IMR-90 (cell line): ENCODE measurements around the gene KRT28. TPM values are rescaled to one million over a fixed set of nuclear protein-coding genes. Genes with fewer than 3 reads are reported as not detected.

ENCODE experiments used
- ATAC-seq: fragments of 200-7000 bp; cut with Tn5 transposase; 2 replicates; pipeline ENCODE4 v1.9.1; 2020; ENCODE audit warnings: low read depth, mild to moderate bottlenecking, moderate library complexity
- BruUV-seq: library from RNA; stranded (reverse); fragments of 400-500 nt; replicated peaks from 2 replicates; lab custom pipeline; 2021; lab: Mats Ljungman, UMichigan
- CTCF ChIA-PET: fragments of 300-600 bp; formaldehyde crosslinking; extraction: SDS; loops from one replicate; lab custom pipeline; 2021; ENCODE audit warnings: antibody characterized with exemption; lab: Yijun Ruan, JAX
- POLR2A ChIA-PET: fragments of 300-600 bp; sonication (Branson Sonifier 250); formaldehyde crosslinking; loops from one replicate; lab custom pipeline; 2022; ENCODE audit warnings: antibody characterized with exemption; ENCODE audit not compliant: unreplicated experiment; lab: Charles Lee
- DNase-seq: peaks from one replicate; pipeline ENCODE4 v3.0.0; 2013
- H2AFZ ChIP-seq: replicated peaks from 2 replicates; pipeline ENCODE3; 2013; ENCODE audit warnings: low read length, mild to moderate bottlenecking; ENCODE audit not compliant: poor library complexity
- H2AK5ac ChIP-seq: 2 replicates; pipeline ENCODE4 v1.6.1; 2013; ENCODE audit warnings: low read depth, low read length, inconsistent platforms
- H2AK9ac ChIP-seq: replicated peaks from 2 replicates; pipeline ENCODE3; 2013; ENCODE audit warnings: mild to moderate bottlenecking, low read depth, low read length, moderate library complexity; ENCODE audit not compliant: poor library complexity
- H2BK120ac ChIP-seq: 2 replicates; pipeline ENCODE4 v1.6.1; 2013; ENCODE audit warnings: low read depth, low read length, inconsistent platforms
- H2BK15ac ChIP-seq: 3 replicates; pipeline ENCODE4 v1.6.1; 2013; ENCODE audit warnings: low read depth, low read length, inconsistent platforms
- H2BK20ac ChIP-seq: 2 replicates; pipeline ENCODE4 v1.6.1; 2013; ENCODE audit warnings: low read depth, mild to moderate bottlenecking, inconsistent platforms, low read length, moderate library complexity
- H2BK5ac ChIP-seq: 2 replicates; pipeline ENCODE4 v1.6.1; 2013; ENCODE audit warnings: mild to moderate bottlenecking, low read depth, low read length, inconsistent platforms; ENCODE audit not compliant: poor library complexity, severe bottlenecking
- H3K14ac ChIP-seq: replicated peaks from 2 replicates; pipeline ENCODE4 v1.6.1; 2013; ENCODE audit warnings: low read depth, low read length, inconsistent platforms
- H3K18ac ChIP-seq: 2 replicates; pipeline ENCODE4 v1.6.1; 2013; ENCODE audit warnings: low read depth, low read length, control low read depth
- H3K23ac ChIP-seq: 2 replicates; pipeline ENCODE4 v1.6.1; 2013; ENCODE audit warnings: low read depth, low read length, inconsistent platforms
- H3K27ac ChIP-seq: 2 replicates; pipeline ENCODE4 v1.5.1; 2013; ENCODE audit warnings: mild to moderate bottlenecking, control low read depth, low read length; ENCODE audit not compliant: insufficient read depth
- H3K27me3 ChIP-seq: 2 replicates; pipeline ENCODE4 v1.6.1; 2013; ENCODE audit warnings: low read length; ENCODE audit not compliant: control insufficient read depth, insufficient read depth
- H3K36me3 ChIP-seq: 2 replicates; pipeline ENCODE4 v1.6.1; 2013; ENCODE audit warnings: low read length, mixed read lengths; ENCODE audit not compliant: control insufficient read depth, insufficient read depth
- H3K4ac ChIP-seq: 2 replicates; pipeline ENCODE4 v1.6.1; 2013; ENCODE audit warnings: low read depth, low read length, inconsistent platforms
- H3K4me1 ChIP-seq: 2 replicates; pipeline ENCODE4 v1.6.1; 2013; ENCODE audit warnings: low read length, mixed read lengths; ENCODE audit not compliant: control insufficient read depth, insufficient read depth
- H3K4me2 ChIP-seq: 2 replicates; pipeline ENCODE4 v1.6.1; 2013; ENCODE audit warnings: low read depth, mild to moderate bottlenecking, control low read depth, low read length, moderate library complexity
- H3K4me3 ChIP-seq: 2 replicates; pipeline ENCODE4 v1.5.1; 2013; ENCODE audit warnings: low read depth, mild to moderate bottlenecking, control low read depth, low read length, moderate library complexity; ENCODE audit not compliant: insufficient read depth
- H3K56ac ChIP-seq: 2 replicates; pipeline ENCODE4 v1.6.1; 2013; ENCODE audit warnings: low read length, inconsistent platforms; ENCODE audit not compliant: insufficient read depth; ENCODE audit errors: extremely low read depth
- H3K79me1 ChIP-seq, 2 experiments: 2 replicates each; pipeline ENCODE4 v1.6.1; 2013; ENCODE audit warnings: low read length in 2 of 2, inconsistent platforms in 1 of 2, low read depth in 1 of 2
- H3K9ac ChIP-seq: 2 replicates; pipeline ENCODE4 v1.6.1; 2013; ENCODE audit warnings: low read depth, low read length, control low read depth
- H3K9me1 ChIP-seq: 2 replicates; pipeline ENCODE4 v1.6.1; 2013; ENCODE audit warnings: low read length, inconsistent platforms; ENCODE audit not compliant: insufficient read depth
- H3K9me3 ChIP-seq: 2 replicates; pipeline ENCODE4 v1.6.1; 2013; ENCODE audit warnings: low read length; ENCODE audit not compliant: control insufficient read depth, insufficient read depth
- H4K20me1 ChIP-seq: 2 replicates; pipeline ENCODE4 v1.6.1; 2013; ENCODE audit warnings: low read length, inconsistent platforms; ENCODE audit not compliant: insufficient read depth
- H4K5ac ChIP-seq: 2 replicates; pipeline ENCODE4 v1.6.1; 2013; ENCODE audit warnings: mild to moderate bottlenecking, low read depth, low read length, control low read depth
- H4K8ac ChIP-seq, 2 experiments: 2 replicates each; pipeline ENCODE4 v1.6.1; 2013; ENCODE audit warnings: low read depth in 2 of 2, low read length in 2 of 2, control low read depth in 1 of 2, inconsistent platforms in 1 of 2
- H4K91ac ChIP-seq: 2 replicates; pipeline ENCODE4 v1.6.1; 2013; ENCODE audit warnings: low read depth, low read length, inconsistent platforms; ENCODE audit not compliant: insufficient read depth
- BHLHE40 ChIP-seq: fragments of 150-350 bp; IDR thresholded peaks from 2 replicates; pipeline ENCODE4 v1.6.1; 2016; ENCODE audit warnings: mild to moderate bottlenecking, low read depth, low read length
- CEBPB ChIP-seq: IDR thresholded peaks from 2 replicates; pipeline ENCODE4 v1.6.1; 2012; ENCODE audit warnings: low read depth, low read length, improper control_type of control experiment
- CHD1 ChIP-seq: IDR thresholded peaks from 2 replicates; pipeline ENCODE4 v1.6.1; 2012; ENCODE audit warnings: low read depth, low read length, improper control_type of control experiment
- CTCF ChIP-seq: conservative IDR thresholded peaks from 2 replicates; pipeline ENCODE4 v1.5.1; 2012; ENCODE audit warnings: mild to moderate bottlenecking, low read depth, low read length, improper control_type of control experiment
- ELK1 ChIP-seq: fragments of 150-350 bp; IDR thresholded peaks from 2 replicates; pipeline ENCODE4 v1.6.1; 2016; ENCODE audit warnings: low read depth, mild to moderate bottlenecking, low read length, moderate library complexity, borderline replicate concordance
- FOS ChIP-seq: fragments of 150-350 bp; IDR thresholded peaks from 2 replicates; pipeline ENCODE4 v1.6.1; 2016; ENCODE audit warnings: low read depth, low read length
- MAFK ChIP-seq: IDR thresholded peaks from 2 replicates; pipeline ENCODE4 v1.6.1; 2012; ENCODE audit warnings: low read depth, low read length, improper control_type of control experiment
- MAZ ChIP-seq: IDR thresholded peaks from 2 replicates; pipeline ENCODE4 v1.6.1; 2012; ENCODE audit warnings: low read depth, mild to moderate bottlenecking, low read length, improper control_type of control experiment, moderate library complexity, borderline replicate concordance
- MXI1 ChIP-seq: IDR thresholded peaks from 2 replicates; pipeline ENCODE4 v1.6.1; 2012; ENCODE audit warnings: low read depth, mild to moderate bottlenecking, low read length, moderate library complexity, borderline replicate concordance
- NFE2L2 ChIP-seq: fragments of 150-350 bp; IDR thresholded peaks from 2 replicates; pipeline ENCODE4 v1.6.1; 2016; ENCODE audit warnings: low read depth, mild to moderate bottlenecking, low read length
- POLR2A ChIP-seq: IDR thresholded peaks from 2 replicates; pipeline ENCODE4 v1.6.1; 2012; ENCODE audit warnings: mild to moderate bottlenecking, low read depth, low read length
- RAD21 ChIP-seq: IDR thresholded peaks from 2 replicates; pipeline ENCODE4 v1.6.1; 2012; ENCODE audit warnings: low read length, improper control_type of control experiment
- RCOR1 ChIP-seq: IDR thresholded peaks from 2 replicates; pipeline ENCODE4 v1.6.1; 2012; ENCODE audit warnings: mild to moderate bottlenecking, low read length, improper control_type of control experiment; ENCODE audit not compliant: insufficient replicate concordance
- RFX5 ChIP-seq: IDR thresholded peaks from 2 replicates; pipeline ENCODE4 v1.8.0; 2012; ENCODE audit warnings: low read depth, mild to moderate bottlenecking, low read length, moderate library complexity
- SMC3 ChIP-seq: fragments of 150-350 bp; IDR thresholded peaks from 2 replicates; pipeline ENCODE4 v1.6.1; 2016; ENCODE audit warnings: low read depth, mild to moderate bottlenecking, antibody characterized with exemption, low read length, moderate library complexity
- USF2 ChIP-seq: fragments of 150-350 bp; IDR thresholded peaks from 2 replicates; pipeline ENCODE4 v1.6.1; 2017; ENCODE audit warnings: mild to moderate bottlenecking, antibody characterized with exemption, low read length, low read depth
- WGBS, 2 experiments: methylation state at CpG; one replicate each; pipeline versions ENCODE4 v1.1.5 to v1.1.7; 2013; ENCODE audit warnings: missing lambda C conversion rate in 2 of 2; ENCODE audit not compliant: insufficient read length in 1 of 2; ENCODE audit errors: extremely low coverage in 2 of 2; 5-methylcytosine and 5-hydroxymethylcytosine counted together
- dilution Hi-C: fragments of 300-500 bp; cut with HindIII; formaldehyde crosslinking; loops from one replicate; pipeline ENCODE4 v1.14.3; 2018; ENCODE audit warnings: low sequenced_read_pairs; ENCODE audit not compliant: unreplicated experiment
- in situ Hi-C: fragments of 300-500 bp; cut with MboI; formaldehyde crosslinking; loops from 3 replicates; pipeline ENCODE4 v1.14.3; 2019; ENCODE audit warnings: low sequenced_read_pairs, inconsistent platforms, mixed read lengths
- intact Hi-C: fragments of 100-400 bp; cut with micrococcal nuclease; formaldehyde crosslinking; loops from 2 replicates; pipeline ENCODE4 v1.10.0; 2022
- polyA plus RNA-seq, 3 experiments: library from polyadenylated mRNA; depleted of rRNA; stranded (reverse); fragments of >200 nt; gene quantifications; 2 replicates each; pipeline ENCODE4 v1.2.3, GENCODE V29; 2012; ENCODE audit warnings: low replicate concordance in 1 of 3
- total RNA-seq: library from RNA; depleted of rRNA; stranded (reverse); fragments of >200 nt; gene quantifications from 2 replicates; pipeline ENCODE4 v1.2.3, GENCODE V29; 2012

The KRT28 gene
- total and polyA plus RNA-seq, 2 of the 4 experiments (the other 2 are of a cell fraction), result not detected

- H2BK120ac ChIP-seq, result no peak overlapping the region
- BruUV-seq, result no TSS peak
- H3K14ac ChIP-seq, result no peak overlapping the region
- H3K56ac ChIP-seq, result no peak overlapping the region
- no peaks in the 10 kb centered on the region for H4K20me1 ChIP-seq
- H4K8ac ChIP-seq, result no peak overlapping the region
- H2AK9ac ChIP-seq, result no peak overlapping the region
- H3K4ac ChIP-seq, result no peak overlapping the region
- CTCF ChIA-PET, result no interaction called here
- no peak overlapping the region for H3K18ac ChIP-seq
- H3K79me1 ChIP-seq, result peaks cover 19 to 26% of the 10 kb centered on the region in 2 experiments
- peaks cover 7% of the 10 kb centered on the region for H3K36me3 ChIP-seq
- H4K91ac ChIP-seq, result no peak overlapping the region
- no CpG with 5 or more reads among the region's 2 CpGs for WGBS, 2 experiments
- no peak overlapping the region for H3K23ac ChIP-seq
- no peak overlapping the region for H2BK15ac ChIP-seq
- intact Hi-C loops, result no loop called here
- DNase-seq (no peak), ATAC-seq (no peak)
- H3K27ac ChIP-seq, result no peak overlapping the region
- TF ChIP-seq RAD21 (no peak), NFE2L2 (no peak), RFX5 (no peak), BHLHE40 (no peak), CEBPB (no peak), RCOR1 (no peak), MXI1 (no peak), FOS (no peak), CTCF (no peak), POLR2A (no peak), SMC3 (no peak), ELK1 (no peak), MAZ (no peak), CHD1 (no peak), MAFK (no peak), USF2 (no peak)
- H2BK5ac ChIP-seq, result no peak overlapping the region
- H2BK20ac ChIP-seq, result no peak overlapping the region
- no peak overlapping the region for H3K4me3 ChIP-seq
- no peak overlapping the region for H4K5ac ChIP-seq
- H3K4me2 ChIP-seq, result no peak overlapping the region
- H3K9me1 ChIP-seq, result peaks cover 4% of the 10 kb centered on the region; the same call in 1 of the 2 replicates
- H3K9ac ChIP-seq, result no peak overlapping the region
- in situ Hi-C loops, result no loop called here
- no peak overlapping the region for H2AFZ ChIP-seq
- dilution Hi-C loops, result no loop called here
- H2AK5ac ChIP-seq, result no peak overlapping the region
- H3K27me3 ChIP-seq, result no peaks in the 10 kb centered on the region
- POLR2A ChIA-PET, result no interaction called here
- no peaks in the 10 kb centered on the region for H3K9me3 ChIP-seq
- H3K4me1 ChIP-seq, result peaks cover 4% of the 10 kb centered on the region; the same call in 1 of the 2 replicates
Observed at GRCh38 chr17:40830085-40830776, 30.5 kb upstream of the KRT28 start.
